ENCODE measurements around the gene CFAP107.
"Not testable (repeated sequence)": the region's sequence is repeated elsewhere in the genome, so short reads cannot be mapped to it uniquely, and the experiment has no call there.

Gene CFAP107

GRCh38 chr1:12781488-12781887 lies 35.5 kb downstream of the CFAP107 start:
- not testable (repeated sequence) for DNase-seq

- DNase-seq: not testable (repeated sequence)
Measured at GRCh38 chr1:12783783-12784182, 37.8 kb downstream of the CFAP107 start.

- DNase-seq: not testable (repeated sequence)
Measured at GRCh38 chr1:12784729-12785128, 38.7 kb downstream of the CFAP107 start.

- not testable (repeated sequence) for DNase-seq
Measured at GRCh38 chr1:12791097-12791496, 45.1 kb downstream of the CFAP107 start, which contains the start of gene PRAMEF1. Gene PRAMEF1, plus strand, starts transcription at chr1:12791397. Its CDS starts 1,831 bp downstream, at chr1:12793228.

GRCh38 chr1:12798911-12799310 lies 52.9 kb downstream of the CFAP107 start:
- no peak for DNase-seq

GRCh38 chr1:12799730-12800129 lies 53.7 kb downstream of the CFAP107 start:
- no peak for DNase-seq

- no peak for DNase-seq
Measured at GRCh38 chr1:12809933-12810332, 63.9 kb downstream of the CFAP107 start.

- DNase-seq: no peak
Measured at GRCh38 chr1:12810691-12811408, 64.8 kb downstream of the CFAP107 start.

- DNase-seq: no peak
Measured at GRCh38 chr1:12811409-12811784, 65.4 kb downstream of the CFAP107 start.
